Adrenal gland (tissue), 12 donors: ENCODE data around the gene PPP1R14B. TPM values are rescaled to one million over a fixed set of nuclear protein-coding genes. Genes with fewer than 3 reads are reported as not detected.

Experiments
- DNase-seq, 7 donors: peaks; one replicate each; pipeline ENCODE4 v3.0.0-alpha.2; 2019 to 2020
- H3K27ac ChIP-seq, 5 donors: fragments of 200-600 bp; sonication (generic) in 4 of 5; 1 replicate in 3 of 5; 2 replicates in 2 of 5; pipeline versions ENCODE4 v1.5.1 to v1.8.0; 2016 to 2020; ENCODE audit warnings: mild to moderate bottlenecking in 1 of 5
- H3K27me3 ChIP-seq: fragments of 200-600 bp; 2 replicates; pipeline ENCODE4 v1.8.0; 2021
- H3K36me3 ChIP-seq, 2 donors: fragments of 200-600 bp; replicated peaks in 1 of 2; 1 replicate in 1 of 2; 2 replicates in 1 of 2; pipeline versions ENCODE4 v1.5.1 to v1.8.0; 2018 to 2022
- H3K4me1 ChIP-seq, 2 donors: fragments of 200-600 bp; replicated peaks in 1 of 2; 1 replicate in 1 of 2; 2 replicates in 1 of 2; pipeline versions ENCODE4 v1.5.1 to v1.8.0; 2018 to 2021
- H3K4me3 ChIP-seq, 4 donors: fragments of 200-600 bp; sonication (generic) in 3 of 4; one replicate each; pipeline ENCODE4 v1.5.1; 2016 to 2018
- H3K9me3 ChIP-seq, 3 donors: fragments of 200-600 bp; sonication (generic) in 1 of 3; replicated peaks in 1 of 3; 1 replicate in 2 of 3; 2 replicates in 1 of 3; pipeline versions ENCODE4 v1.5.1 to v1.8.0; 2016 to 2021
- POLR2A ChIP-seq, 2 donors: fragments of 450-650 bp; IDR thresholded peaks; one replicate each; pipeline ENCODE4 v1.6.1; 2017; ENCODE audit warnings: antibody characterized with exemption in 2 of 2, mild to moderate bottlenecking in 2 of 2, moderate library complexity in 1 of 2
- WGBS, 4 donors: extraction: QIAGEN DNeasy Blood & Tissue Kit in 2 of 4; methylation state at CpG; one replicate each; pipeline versions ENCODE4 v1.1.5 to v1.1.7; 2013 to 2017; 5-methylcytosine and 5-hydroxymethylcytosine counted together
- intact Hi-C, 2 donors: fragments of 100-400 bp; cut with DNase I; formaldehyde crosslinking; loops; one replicate each; pipeline versions ENCODE4 v1.14.1 to v1.15.0; 2022 to 2023
- polyA plus RNA-seq, 3 donors: library from polyadenylated mRNA; stranded (reverse); fragments of 200-250 nt in 2 of 3; fragments of 350-450 nt in 1 of 3; fragmentation: Illumina TruSeq in 1 of 3; extraction: RNeasy Lipid Tissue Mini Kit (QIAGEN cat#74804) in 1 of 3; gene quantifications; one replicate each; pipeline ENCODE4 v1.2.3, GENCODE V29; 2013 to 2014
- total RNA-seq, 9 donors: library from RNA; depleted of rRNA in 4 of 9; stranded (reverse); fragments of >200 nt in 4 of 9; fragments of 120-200 nt in 1 of 9; fragmentation: NEBNext Ultra II Directional in 1 of 9; extraction: Animal tissue kit (Norgen Biotek cat#: 25700) in 1 of 9; gene quantifications; one replicate each; pipeline versions ENCODE4 v1.1.0 to v1.2.4, GENCODE V29; 2013 to 2023
- TF ChIP-seq, protein P1 (sequence below), 6 experiments: fragments of 450-650 bp in 4 of 6; fragments of 200-600 bp in 2 of 6; sonication (generic) in 1 of 6; IDR thresholded peaks; 1 replicate in 5 of 6; 2 replicates in 1 of 6; pipeline versions ENCODE4 v1.5.1 to v1.8.0; 2016 to 2021; ENCODE audit warnings: antibody characterized with exemption in 6 of 6, mild to moderate bottlenecking in 2 of 6, moderate library complexity in 1 of 6
- donor health status: healthy with polysubstance abuse.
- donor health status: Bipolar disorder and iron deficiency.
- donor health status: DM: yes; HTN: yes; CAD: no.
- donor health status: DM: no; HTN: no; CAD: no.
- donor health status: DM: no; HTN: no; CAD: no.
- donor health status: DM: yes; HTN: yes; CAD: no.

PPP1R14B gene
- total and polyA plus RNA-seq, 12 donors = 77.2 to 331 (median 131) TPM

DNA sequence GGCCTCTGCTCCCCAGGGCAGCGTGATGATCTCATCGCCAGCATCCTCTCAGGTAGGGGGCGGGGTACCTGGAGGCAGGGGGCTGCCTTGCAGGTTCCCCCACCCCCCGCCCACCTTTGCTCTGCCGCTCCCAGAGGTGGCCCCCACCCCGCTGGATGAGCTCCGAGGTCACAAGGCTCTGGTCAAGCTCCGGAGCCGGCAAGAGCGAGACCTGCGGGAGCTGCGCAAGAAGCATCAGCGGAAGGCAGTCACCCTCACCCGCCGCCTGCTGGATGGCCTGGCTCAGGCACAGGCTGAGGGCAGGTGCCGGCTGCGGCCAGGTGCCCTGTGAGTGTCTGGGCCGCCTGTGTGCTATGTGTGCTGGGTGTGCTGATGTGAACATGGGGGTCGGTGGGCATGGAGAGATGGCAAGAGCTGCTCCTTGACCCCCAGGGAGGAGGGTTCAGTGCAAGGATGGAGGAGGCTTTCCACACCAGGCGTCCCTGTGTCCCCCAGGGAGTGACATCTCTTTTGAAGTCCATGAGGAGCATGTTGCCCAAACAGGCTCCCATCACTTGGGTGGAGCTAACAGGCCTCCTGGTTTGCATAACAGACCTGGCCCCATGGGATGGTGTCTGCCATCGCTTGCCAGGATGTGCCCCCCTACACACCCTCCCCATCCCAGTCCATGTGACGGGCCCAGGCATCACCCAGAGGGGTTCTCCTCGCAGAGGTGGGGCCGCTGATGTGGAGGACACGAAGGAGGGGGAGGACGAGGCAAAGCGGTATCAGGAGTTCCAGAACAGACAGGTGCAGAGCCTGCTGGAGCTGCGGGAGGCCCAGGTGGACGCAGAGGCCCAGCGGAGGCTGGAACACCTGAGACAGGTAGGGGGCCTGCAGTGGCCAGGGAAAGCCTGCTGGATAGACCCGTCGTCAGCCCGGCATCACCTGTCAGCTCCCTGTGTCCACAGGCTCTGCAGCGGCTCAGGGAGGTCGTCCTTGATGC, 18.7 kb upstream of the PPP1R14B start:
- intact Hi-C loops = no loop called here
- Histone ChIP-seq H3K9me3 (no peaks in the 10 kb centered on the region), H3K4me3 (no peak overlapping the region), H3K4me1 (peaks cover 24 to 32% of the 10 kb centered on the region in 2 donors), H3K27ac (peak overlapping the region in 1 of 5 donors; percentile 97), H3K27me3 (no peaks in the 10 kb centered on the region), H3K36me3 (peaks cover 0 to 60% of the 10 kb centered on the region in 2 donors)
- no peak for DNase-seq
- 87 to 93% (median 91%) methylated on average over 17 to 35 of the region's 35 CpGs for WGBS, 4 donors
- no peak for TF ChIP-seq POLR2A (IDR thresholded peaks at IDR 0.05)
- TF ChIP-seq, protein P1, sequence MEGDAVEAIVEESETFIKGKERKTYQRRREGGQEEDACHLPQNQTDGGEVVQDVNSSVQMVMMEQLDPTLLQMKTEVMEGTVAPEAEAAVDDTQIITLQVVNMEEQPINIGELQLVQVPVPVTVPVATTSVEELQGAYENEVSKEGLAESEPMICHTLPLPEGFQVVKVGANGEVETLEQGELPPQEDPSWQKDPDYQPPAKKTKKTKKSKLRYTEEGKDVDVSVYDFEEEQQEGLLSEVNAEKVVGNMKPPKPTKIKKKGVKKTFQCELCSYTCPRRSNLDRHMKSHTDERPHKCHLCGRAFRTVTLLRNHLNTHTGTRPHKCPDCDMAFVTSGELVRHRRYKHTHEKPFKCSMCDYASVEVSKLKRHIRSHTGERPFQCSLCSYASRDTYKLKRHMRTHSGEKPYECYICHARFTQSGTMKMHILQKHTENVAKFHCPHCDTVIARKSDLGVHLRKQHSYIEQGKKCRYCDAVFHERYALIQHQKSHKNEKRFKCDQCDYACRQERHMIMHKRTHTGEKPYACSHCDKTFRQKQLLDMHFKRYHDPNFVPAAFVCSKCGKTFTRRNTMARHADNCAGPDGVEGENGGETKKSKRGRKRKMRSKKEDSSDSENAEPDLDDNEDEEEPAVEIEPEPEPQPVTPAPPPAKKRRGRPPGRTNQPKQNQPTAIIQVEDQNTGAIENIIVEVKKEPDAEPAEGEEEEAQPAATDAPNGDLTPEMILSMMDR (IDR thresholded peaks at IDR 0.05) = no peak

DNA sequence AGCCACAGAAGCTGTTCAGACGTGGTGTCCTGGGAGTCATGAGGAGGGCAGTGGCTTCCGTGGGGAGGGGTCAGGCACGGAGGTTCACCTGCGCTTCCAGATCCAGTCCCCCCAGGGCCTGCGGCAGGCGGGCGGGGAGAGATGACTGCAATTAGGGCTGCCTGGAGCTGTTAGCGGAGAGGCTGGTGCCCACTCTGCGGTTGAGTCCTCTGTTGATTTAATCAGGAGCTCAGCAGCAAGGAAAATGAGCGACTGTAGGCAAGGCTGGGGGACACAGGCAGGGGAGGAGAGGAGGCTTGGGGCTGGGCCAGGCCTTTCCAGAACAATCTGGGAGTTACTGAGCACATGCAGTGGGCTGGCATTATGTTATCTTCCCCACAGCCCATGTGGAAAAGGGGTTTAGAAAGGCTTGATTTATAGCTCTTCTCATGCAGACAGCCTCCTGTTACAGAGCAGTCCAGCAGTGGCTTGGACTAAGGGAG, 17.7 kb upstream of the PPP1R14B start:
- peaks cover 0 to 70% of the 10 kb centered on the region in 2 donors for H3K36me3 ChIP-seq
- no peak for DNase-seq
- no peaks in the 10 kb centered on the region for H3K27me3 ChIP-seq
- H3K4me3 ChIP-seq = no peak overlapping the region
- H3K27ac ChIP-seq = peak overlapping the region in 1 of 5 donors; percentile 97
- no peaks in the 10 kb centered on the region for H3K9me3 ChIP-seq
- peaks cover 24 to 32% of the 10 kb centered on the region in 2 donors for H3K4me1 ChIP-seq
- TF ChIP-seq POLR2A (IDR thresholded peaks at IDR 0.05) = no peak
- TF ChIP-seq, protein P1 (IDR thresholded peaks at IDR 0.05) = no peak
- intact Hi-C loops = no loop called here
- WGBS, 4 donors = 80 to 96% (median 89%) methylated on average over 7 to 10 of the region's 10 CpGs

DNA sequence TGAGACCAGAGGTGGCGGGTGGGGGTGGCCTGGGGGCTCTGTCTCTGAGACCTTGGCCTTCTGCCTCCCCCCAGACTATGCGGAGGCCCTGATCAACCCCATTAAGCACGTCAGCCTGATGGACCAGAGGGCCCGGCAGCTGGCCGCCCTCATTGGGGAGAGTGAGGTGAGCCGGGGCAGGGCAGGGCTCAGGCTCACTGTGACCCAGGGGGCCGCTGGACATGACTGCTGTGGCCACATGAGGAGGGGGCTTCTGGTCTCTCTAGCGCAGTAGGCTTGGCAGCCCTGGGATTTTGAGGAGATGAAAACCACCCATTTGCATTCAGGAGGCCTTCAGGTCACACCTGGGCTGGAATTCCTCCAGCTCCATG, 17.2 kb upstream of the PPP1R14B start:
- Histone ChIP-seq H3K27ac (peak overlapping the region in 1 of 5 donors; percentile 97), H3K4me1 (peaks cover 20 to 32% of the 10 kb centered on the region in 2 donors), H3K4me3 (no peak overlapping the region), H3K36me3 (peaks cover 0 to 75% of the 10 kb centered on the region in 2 donors), H3K9me3 (no peaks in the 10 kb centered on the region), H3K27me3 (no peaks in the 10 kb centered on the region)
- TF ChIP-seq POLR2A (IDR thresholded peaks at IDR 0.05) = no peak
- TF ChIP-seq, protein P1 (IDR thresholded peaks at IDR 0.05) = no peak
- WGBS, 4 donors = 84 to 96% (median 91%) methylated on average over 6 to 8 of the region's 8 CpGs
- intact Hi-C loops = no loop called here
- DNase-seq = no peak
